Femur (tissue), 1 donor: ENCODE measurements around the gene RBM7.

Experiments used
- DNase-seq: peaks from one replicate; pipeline ENCODE4 v3.0.0-alpha.2; 2017

RBM7 gene

GRCh38 chr11:114397349-114397982, 3.0 kb upstream of the RBM7 start:
- DNase-seq = no peak

- no peak for DNase-seq
Observed at GRCh38 chr11:114398303-114398920, 2.1 kb upstream of the RBM7 start.

- no peak for DNase-seq
Observed at GRCh38 chr11:114399490-114400215, 813 bp upstream of the RBM7 start.

GRCh38 chr11:114400915-114401223, 403 bp downstream of the RBM7 start:
- DNase-seq = no peak

GRCh38 chr11:114401311-114401710, 845 bp downstream of the RBM7 start:
- DNase-seq = no peak

- no peak for DNase-seq
Observed at GRCh38 chr11:114412946-114413345, 12.5 kb downstream of the RBM7 start.

- DNase-seq = no peak
Observed at GRCh38 chr11:114413958-114414357, 13.5 kb downstream of the RBM7 start.

GRCh38 chr11:114416441-114416961, 16.0 kb downstream of the RBM7 start:
- peak; percentile 32 for DNase-seq

- no peak for DNase-seq
Observed at GRCh38 chr11:114426280-114426679, 25.8 kb downstream of the RBM7 start.

GRCh38 chr11:114430290-114430689, 29.8 kb downstream of the RBM7 start:
- DNase-seq = no peak

- no peak for DNase-seq
Observed at GRCh38 chr11:114432893-114433292, 32.4 kb downstream of the RBM7 start.

GRCh38 chr11:114433376-114433775, 32.9 kb downstream of the RBM7 start:
- no peak for DNase-seq

- no peak for DNase-seq
Observed at GRCh38 chr11:114438303-114438702, 37.8 kb downstream of the RBM7 start.

GRCh38 chr11:114439229-114440120, 39.0 kb downstream of the RBM7 start, which contains the start of gene REXO2:
Gene REXO2, plus strand, starts transcription at chr11:114439467. Its CDS starts 62 bp downstream, at chr11:114439529.
- DNase-seq = peak; percentile 97

- DNase-seq = no peak
Observed at GRCh38 chr11:114440121-114440860, 39.8 kb downstream of the RBM7 start.

GRCh38 chr11:114440971-114441763, 40.7 kb downstream of the RBM7 start:
- DNase-seq = no peak

- DNase-seq = no peak
Observed at GRCh38 chr11:114441921-114442320, 41.5 kb downstream of the RBM7 start.

- DNase-seq = no peak
Observed at GRCh38 chr11:114442536-114442935, 42.1 kb downstream of the RBM7 start.

- no peak for DNase-seq
Observed at GRCh38 chr11:114447444-114447843, 47.0 kb downstream of the RBM7 start.

GRCh38 chr11:114447892-114448291, 47.4 kb downstream of the RBM7 start:
- DNase-seq = no peak

GRCh38 chr11:114448749-114449482, 48.5 kb downstream of the RBM7 start:
- no peak for DNase-seq
